ENCODE results near the gene TMEM123. TPM values are rescaled to one million over a fixed set of nuclear protein-coding genes. Genes with fewer than 3 reads are reported as not detected.
"Not testable (repeated sequence)": the region's sequence is repeated elsewhere in the genome, so short reads cannot be mapped to it uniquely, and the experiment has no call there.

The TMEM123 gene
- total and polyA plus RNA-seq, 10 donors = 51.3 to 184 (median 146) TPM

DNA sequence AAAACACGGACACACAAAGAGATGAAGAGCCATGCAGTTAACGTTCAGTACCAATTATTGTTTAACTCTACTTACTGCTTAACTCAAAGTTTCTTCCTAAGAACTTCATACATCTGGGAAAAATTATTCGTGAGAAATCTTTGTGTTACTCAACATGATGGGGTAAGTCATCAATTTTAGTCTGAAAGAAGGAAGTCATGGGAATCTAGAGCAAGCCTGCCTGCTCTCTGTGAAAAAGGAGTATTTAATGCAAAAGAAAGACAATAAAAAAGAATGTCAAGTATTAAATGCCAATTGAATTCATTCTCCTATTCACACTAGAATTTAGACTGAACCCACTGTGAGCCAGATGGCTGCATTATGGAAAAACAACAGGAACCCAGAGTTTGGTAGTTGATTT, 16.0 kb downstream of the TMEM123 start:
- peaks cover 0 to 57% (median 10%) of the 10 kb centered on the region in 6 donors for H3K4me1 ChIP-seq
- intact Hi-C loops (cut with DNase I; ENCODE audit: low total_unique reads) = no loop called here
- no peak for TF ChIP-seq POLR2A (IDR thresholded peaks at IDR 0.05)
- no peak for TF ChIP-seq POLR2AphosphoS5 (IDR thresholded peaks at IDR 0.05)
- TF ChIP-seq, protein P1, sequence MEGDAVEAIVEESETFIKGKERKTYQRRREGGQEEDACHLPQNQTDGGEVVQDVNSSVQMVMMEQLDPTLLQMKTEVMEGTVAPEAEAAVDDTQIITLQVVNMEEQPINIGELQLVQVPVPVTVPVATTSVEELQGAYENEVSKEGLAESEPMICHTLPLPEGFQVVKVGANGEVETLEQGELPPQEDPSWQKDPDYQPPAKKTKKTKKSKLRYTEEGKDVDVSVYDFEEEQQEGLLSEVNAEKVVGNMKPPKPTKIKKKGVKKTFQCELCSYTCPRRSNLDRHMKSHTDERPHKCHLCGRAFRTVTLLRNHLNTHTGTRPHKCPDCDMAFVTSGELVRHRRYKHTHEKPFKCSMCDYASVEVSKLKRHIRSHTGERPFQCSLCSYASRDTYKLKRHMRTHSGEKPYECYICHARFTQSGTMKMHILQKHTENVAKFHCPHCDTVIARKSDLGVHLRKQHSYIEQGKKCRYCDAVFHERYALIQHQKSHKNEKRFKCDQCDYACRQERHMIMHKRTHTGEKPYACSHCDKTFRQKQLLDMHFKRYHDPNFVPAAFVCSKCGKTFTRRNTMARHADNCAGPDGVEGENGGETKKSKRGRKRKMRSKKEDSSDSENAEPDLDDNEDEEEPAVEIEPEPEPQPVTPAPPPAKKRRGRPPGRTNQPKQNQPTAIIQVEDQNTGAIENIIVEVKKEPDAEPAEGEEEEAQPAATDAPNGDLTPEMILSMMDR (IDR thresholded peaks at IDR 0.05 in 8 of 11, conservative IDR thresholded peaks at IDR 0.05 in 3 of 11) = no peak
- H3K27me3 ChIP-seq (replicated peaks in 1 of 7) = no peaks in the 10 kb centered on the region
- no peak overlapping the region for H3K4me3 ChIP-seq
- no peak for DNase-seq
- peaks cover 0 to 14% (median 7%) of the 10 kb centered on the region in 8 donors for H3K9me3 ChIP-seq
- H3K27ac ChIP-seq = peak overlapping the region in 3 of 8 donors; percentile 23 to 28 (median 26)
- H3K36me3 ChIP-seq = peaks cover 0 to 52% (median 0%) of the 10 kb centered on the region in 6 donors
- 70 to 82% (median 78%) methylated on average over 3 of the region's 3 CpGs for WGBS, 5 donors

DNA sequence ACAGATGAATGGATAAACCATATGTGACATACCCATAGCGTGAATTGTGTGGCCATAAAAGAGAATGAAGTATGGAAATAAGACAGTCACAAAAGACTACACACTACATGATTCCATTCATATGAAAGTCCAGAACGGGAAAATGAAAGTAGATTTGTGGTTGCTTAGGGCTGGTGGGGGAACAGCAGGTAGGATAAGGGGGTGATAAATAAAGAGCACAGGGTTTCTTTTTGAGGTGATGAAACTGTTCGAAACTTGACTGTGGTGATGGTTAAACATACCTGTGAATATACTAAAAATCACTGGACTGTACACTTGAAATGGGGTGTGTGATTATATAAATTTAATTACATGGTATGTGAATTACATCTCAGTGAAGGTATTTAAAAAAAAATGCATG, 16.9 kb downstream of the TMEM123 start:
- WGBS, 5 donors = 90 to 96% (median 92%) methylated on average over 3 of the region's 3 CpGs
- H3K4me1 ChIP-seq = peaks cover 0 to 61% (median 16%) of the 10 kb centered on the region in 6 donors
- no peak overlapping the region for H3K4me3 ChIP-seq
- no peak for DNase-seq
- H3K9me3 ChIP-seq = peaks cover 0 to 14% (median 7%) of the 10 kb centered on the region in 8 donors
- H3K36me3 ChIP-seq = peaks cover 0 to 52% (median 0%) of the 10 kb centered on the region in 6 donors
- TF ChIP-seq, protein P1 (IDR thresholded peaks at IDR 0.05 in 8 of 11, conservative IDR thresholded peaks at IDR 0.05 in 3 of 11) = no peak
- TF ChIP-seq POLR2A (IDR thresholded peaks at IDR 0.05) = no peak
- no peak for TF ChIP-seq POLR2AphosphoS5 (IDR thresholded peaks at IDR 0.05)
- H3K27ac ChIP-seq = no peak overlapping the region
- intact Hi-C loops (cut with DNase I; ENCODE audit: low total_unique reads) = no loop called here
- H3K27me3 ChIP-seq (replicated peaks in 1 of 7) = no peaks in the 10 kb centered on the region

DNA sequence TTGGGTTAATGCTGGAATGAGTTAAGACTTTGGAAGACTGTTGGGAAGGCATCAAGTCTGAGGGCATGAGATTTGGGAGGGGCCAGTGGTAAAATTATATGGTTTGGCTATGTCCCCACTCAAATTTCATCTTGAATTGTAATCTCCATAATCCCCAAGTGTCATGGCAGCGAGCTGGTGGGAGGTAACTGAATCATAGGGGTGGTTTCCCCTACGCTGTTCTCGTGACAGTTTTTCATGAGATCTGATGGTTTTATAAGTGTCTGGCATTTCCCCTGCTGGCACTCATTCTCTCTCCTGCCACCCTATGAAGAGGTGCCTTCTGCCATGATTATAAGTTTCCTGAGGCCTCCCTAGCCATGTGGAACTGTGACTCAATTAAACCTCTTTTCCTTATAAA, 19.0 kb downstream of the TMEM123 start:
- intact Hi-C loops (cut with DNase I; ENCODE audit: low total_unique reads); H3K27me3 ChIP-seq (replicated peaks in 1 of 7); H3K27ac ChIP-seq; H3K4me3 ChIP-seq; DNase-seq: not testable (repeated sequence)
- Histone ChIP-seq H3K36me3 (peaks cover 0 to 50% (median 0%) of the 10 kb centered on the region in 6 donors), H3K9me3 (peaks cover 0 to 14% (median 7%) of the 10 kb centered on the region in 8 donors), H3K4me1 (peaks cover 7 to 65% (median 37%) of the 10 kb centered on the region in 6 donors)
- WGBS, 5 donors = 83 to 93% (median 88%) methylated on average over 3 of the region's 3 CpGs

DNA sequence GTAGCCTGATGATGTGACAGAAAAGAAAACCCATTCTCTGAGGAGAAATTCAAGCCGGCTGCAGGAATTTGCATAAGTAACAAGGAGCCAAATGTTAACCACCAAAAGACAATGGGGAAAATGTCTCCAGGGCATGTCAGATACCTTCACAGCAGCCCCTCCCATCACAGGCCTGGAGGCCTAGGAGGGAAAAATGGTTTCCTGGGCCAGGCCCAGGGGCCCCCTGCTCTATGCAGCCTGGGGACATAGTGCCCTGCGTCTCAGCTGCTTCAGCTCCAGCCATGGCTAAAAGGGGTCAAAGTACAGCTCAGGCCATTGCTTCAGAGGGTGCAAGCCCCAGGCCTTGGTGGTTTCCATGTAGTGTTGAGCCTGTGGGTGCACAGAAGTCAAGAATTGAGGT, 20.0 kb downstream of the TMEM123 start:
- DNase-seq; H3K27me3 ChIP-seq (replicated peaks in 1 of 7); H3K27ac ChIP-seq; intact Hi-C loops (cut with DNase I; ENCODE audit: low total_unique reads); H3K4me3 ChIP-seq: not testable (repeated sequence)
- WGBS, 5 donors = 91 to 96% (median 93%) methylated on average over 2 of the region's 2 CpGs
- H3K36me3 ChIP-seq = peaks cover 0 to 41% (median 0%) of the 10 kb centered on the region in 6 donors
- H3K9me3 ChIP-seq = peaks cover 0 to 14% (median 7%) of the 10 kb centered on the region in 8 donors
- peaks cover 7 to 65% (median 37%) of the 10 kb centered on the region in 6 donors for H3K4me1 ChIP-seq

DNA sequence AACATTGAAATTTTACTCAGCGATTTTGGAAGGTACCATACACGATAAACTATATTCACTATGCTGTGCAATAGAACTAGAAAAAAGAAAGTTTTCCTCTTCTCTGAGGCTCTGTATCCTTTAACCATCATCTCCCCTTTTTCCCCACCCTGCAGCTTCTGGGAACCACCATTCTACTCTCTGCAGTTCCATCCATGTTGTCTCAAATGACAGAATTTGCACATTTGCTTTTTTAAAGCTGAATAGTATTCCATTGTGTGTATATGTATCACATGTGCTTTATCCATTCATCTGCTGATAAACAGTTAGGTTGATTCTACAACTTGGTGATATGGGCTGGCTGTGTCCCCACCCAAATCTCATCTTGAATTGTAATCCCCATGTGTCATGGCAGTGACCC, 21.2 kb downstream of the TMEM123 start:
- Histone ChIP-seq H3K9me3 (peaks cover 0 to 14% (median 7%) of the 10 kb centered on the region in 8 donors), H3K4me3 (no peak overlapping the region), H3K27ac (peak overlapping the region in 2 of 8 donors; percentile 18 to 33), H3K36me3 (peaks cover 0 to 42% (median 0%) of the 10 kb centered on the region in 6 donors), H3K27me3 (replicated peaks in 1 of 7) (no peaks in the 10 kb centered on the region), H3K4me1 (peaks cover 7 to 65% (median 35%) of the 10 kb centered on the region in 6 donors)
- intact Hi-C loops (cut with DNase I; ENCODE audit: low total_unique reads) = no loop called here
- WGBS, 5 donors = 95 to 100% (median 97%) methylated on average over 2 of the region's 2 CpGs
- TF ChIP-seq POLR2AphosphoS5 (IDR thresholded peaks at IDR 0.05) (no peak), POLR2A (IDR thresholded peaks at IDR 0.05) (no peak)
- TF ChIP-seq, protein P1 (IDR thresholded peaks at IDR 0.05 in 8 of 11, conservative IDR thresholded peaks at IDR 0.05 in 3 of 11) = no peak
- no peak for DNase-seq

All from spleen (tissue), 11 donors.